ENCODE results near the gene IRF2BP1.

GRCh38 chr19:45901432-45901911 lies 15.5 kb upstream of the IRF2BP1 start:
- TF ChIP-seq POLR2A (IDR thresholded peaks at IDR 0.05; ENCODE audit: low read depth, low read length) (no peak), POLR2AphosphoS5 (IDR thresholded peaks at IDR 0.05; ENCODE audit: low read depth, low read length) (no peak)
